HG02884 (cell line): ENCODE data around the gene GLYATL1B.
"Not testable (repeated sequence)": the region's sequence is repeated elsewhere in the genome, so short reads cannot be mapped to it uniquely, and the experiment has no call there.

Experiments used
- ATAC-seq: cut with Tn5 transposase; IDR thresholded peaks from one replicate; pipeline ENCODE4 v1.9.1; 2021; ENCODE audit warnings: mild to moderate bottlenecking, moderate library complexity; ENCODE audit not compliant: unreplicated experiment

Gene GLYATL1B, protein sequence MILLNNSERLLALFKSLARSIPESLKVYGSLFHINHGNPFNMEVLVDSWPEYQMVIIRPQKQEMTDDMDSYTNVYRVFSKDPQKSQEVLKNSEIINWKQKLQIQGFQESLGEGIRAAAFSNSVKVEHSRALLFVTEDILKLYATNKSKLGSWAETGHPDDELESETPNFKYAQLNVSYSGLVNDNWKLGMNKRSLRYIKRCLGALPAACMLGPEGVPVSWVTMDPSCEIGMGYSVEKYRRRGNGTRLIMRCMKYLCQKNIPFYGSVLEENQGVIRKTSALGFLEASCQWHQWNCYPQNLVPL

DNA sequence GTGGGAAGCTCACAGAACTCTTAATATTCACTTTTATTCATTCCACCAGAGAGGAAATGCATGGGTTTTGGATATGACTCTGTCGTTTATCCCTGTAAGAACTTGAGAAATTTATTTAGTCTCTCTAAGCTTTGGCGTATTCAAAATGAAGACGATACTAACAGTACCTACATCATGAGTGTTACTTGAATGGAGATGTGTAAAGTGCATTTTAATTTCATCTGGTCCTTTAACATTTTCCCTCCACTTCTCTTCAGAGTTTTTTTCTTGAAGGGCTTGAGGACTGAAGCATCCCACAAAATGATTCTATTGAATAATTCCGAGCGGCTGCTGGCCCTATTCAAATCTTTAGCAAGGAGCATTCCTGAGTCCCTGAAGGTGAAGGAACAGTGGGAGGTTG is at the start of gene GLYATL1B:
Gene GLYATL1B (plus strand): TSS at position 301 of the 400 bp plus-strand sequence. CDS start 0 bp downstream, at position 301.
- ATAC-seq = not testable (repeated sequence)

DNA sequence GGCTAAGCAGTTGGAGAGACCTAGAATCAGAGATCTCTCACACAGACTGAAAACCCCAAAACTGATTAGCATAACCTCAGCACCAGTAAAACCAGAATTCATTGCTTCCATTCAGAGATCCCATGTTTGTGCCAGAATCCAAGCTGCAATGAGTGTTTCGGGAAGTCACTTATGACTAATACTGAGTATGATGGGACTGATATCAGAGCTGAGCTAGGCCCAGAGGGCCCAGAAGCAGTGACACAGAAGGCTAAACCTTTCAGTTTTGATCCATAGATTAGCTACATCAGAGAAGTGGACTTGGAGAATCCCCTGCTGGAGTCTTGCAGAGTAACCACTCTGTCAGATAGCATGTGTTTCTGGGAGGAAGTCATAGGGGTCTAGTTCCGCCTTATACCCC is 49.6 kb upstream of the GLYATL1B start:
- not testable (repeated sequence) for ATAC-seq

DNA sequence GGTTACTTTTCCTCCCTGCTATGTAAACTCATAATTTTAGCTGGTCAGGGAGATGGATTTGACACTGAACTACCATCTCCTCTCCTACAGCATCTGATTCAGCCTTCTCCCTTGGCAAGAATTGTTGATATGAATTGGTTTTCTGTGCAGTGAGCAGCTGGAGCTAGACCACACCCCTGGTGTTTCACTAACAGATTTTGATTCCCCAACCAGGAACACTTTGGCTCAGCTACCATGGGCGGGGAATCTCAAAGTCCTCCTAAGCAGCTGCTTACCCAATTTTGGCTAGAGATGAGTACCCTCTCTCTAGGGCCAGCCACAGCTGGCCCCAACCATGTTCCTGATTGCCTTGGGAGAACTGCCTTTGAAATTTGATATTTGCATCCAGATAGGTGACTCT is 48.7 kb upstream of the GLYATL1B start:
- ATAC-seq = not testable (repeated sequence)

DNA sequence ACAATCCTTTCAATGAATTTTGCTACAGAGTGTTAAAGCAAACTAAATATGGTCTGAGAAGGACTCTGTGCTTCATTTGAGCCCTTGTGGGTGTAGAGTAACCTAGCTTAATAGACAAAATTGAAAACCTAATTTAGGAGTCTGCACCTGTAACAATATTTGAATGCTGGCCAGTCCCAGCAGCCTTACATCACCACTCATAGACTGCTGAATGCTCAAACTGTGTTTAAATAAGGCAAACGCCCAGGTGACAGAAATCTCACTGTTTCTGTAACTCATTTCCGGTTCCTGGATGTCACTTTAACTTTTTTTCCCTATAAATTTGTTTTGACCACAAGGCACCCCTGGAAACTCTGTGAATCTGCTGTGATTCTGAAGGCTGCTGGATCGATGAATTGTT is 45.5 kb upstream of the GLYATL1B start:
- ATAC-seq = no peak

DNA sequence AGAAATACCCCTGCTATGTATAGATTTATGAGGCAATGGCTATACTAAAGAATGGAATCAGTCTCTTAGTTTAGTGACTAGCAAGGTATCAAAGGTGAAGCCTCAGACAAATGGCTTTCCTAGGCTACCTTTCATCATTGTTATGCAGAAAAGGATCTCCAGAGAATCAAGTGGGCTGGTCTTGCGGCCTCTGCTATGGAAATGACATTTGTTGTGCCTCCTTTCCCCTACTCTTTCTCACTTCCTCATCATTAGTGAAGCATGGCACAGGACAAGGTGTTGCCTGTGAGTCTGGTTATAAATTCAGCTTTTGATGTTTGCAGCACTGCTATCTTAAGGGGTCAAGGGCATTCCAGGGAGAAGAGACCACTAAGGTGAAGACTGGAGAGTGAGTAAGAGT is 34.7 kb upstream of the GLYATL1B start:
- ATAC-seq = peak; percentile 71

DNA sequence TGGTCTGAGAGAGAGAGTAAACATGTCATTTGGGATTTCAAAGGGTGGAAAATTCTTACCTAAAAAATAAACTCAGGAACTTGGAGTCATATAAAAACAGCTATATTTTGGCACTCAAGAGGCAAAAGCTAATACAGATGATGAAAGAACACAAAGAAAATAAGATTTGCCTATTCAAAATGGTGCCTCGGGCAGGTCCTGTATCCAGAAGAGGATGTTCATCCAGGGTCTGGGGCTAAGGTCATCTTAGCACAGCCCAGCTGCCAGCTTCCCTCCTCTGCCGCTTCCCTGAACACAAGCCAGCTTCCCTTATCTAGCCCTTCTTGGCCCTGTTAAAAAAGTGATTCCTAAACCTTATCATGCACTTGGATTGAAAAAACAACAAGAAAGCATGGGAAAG is 33.8 kb upstream of the GLYATL1B start:
- not testable (repeated sequence) for ATAC-seq

DNA sequence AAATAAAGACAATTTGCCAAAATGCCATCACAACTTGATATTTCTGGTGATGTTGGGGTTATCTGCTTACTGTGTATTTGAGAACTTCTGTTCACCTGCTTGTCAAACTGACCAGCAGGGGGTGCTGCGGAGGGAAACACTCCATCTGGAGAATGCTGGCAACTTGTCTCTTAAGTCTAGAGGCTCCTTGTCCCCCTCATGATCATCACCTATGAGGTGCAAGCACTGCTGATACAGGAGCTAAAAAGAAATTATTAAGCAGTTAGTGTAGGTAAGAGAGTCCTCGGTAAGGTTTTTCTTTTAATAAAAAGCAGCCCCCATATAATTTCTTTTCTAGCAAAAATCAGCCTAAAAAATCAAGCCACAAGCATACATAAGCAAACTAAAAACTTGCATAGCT is 32.7 kb upstream of the GLYATL1B start:
- ATAC-seq = no peak

DNA sequence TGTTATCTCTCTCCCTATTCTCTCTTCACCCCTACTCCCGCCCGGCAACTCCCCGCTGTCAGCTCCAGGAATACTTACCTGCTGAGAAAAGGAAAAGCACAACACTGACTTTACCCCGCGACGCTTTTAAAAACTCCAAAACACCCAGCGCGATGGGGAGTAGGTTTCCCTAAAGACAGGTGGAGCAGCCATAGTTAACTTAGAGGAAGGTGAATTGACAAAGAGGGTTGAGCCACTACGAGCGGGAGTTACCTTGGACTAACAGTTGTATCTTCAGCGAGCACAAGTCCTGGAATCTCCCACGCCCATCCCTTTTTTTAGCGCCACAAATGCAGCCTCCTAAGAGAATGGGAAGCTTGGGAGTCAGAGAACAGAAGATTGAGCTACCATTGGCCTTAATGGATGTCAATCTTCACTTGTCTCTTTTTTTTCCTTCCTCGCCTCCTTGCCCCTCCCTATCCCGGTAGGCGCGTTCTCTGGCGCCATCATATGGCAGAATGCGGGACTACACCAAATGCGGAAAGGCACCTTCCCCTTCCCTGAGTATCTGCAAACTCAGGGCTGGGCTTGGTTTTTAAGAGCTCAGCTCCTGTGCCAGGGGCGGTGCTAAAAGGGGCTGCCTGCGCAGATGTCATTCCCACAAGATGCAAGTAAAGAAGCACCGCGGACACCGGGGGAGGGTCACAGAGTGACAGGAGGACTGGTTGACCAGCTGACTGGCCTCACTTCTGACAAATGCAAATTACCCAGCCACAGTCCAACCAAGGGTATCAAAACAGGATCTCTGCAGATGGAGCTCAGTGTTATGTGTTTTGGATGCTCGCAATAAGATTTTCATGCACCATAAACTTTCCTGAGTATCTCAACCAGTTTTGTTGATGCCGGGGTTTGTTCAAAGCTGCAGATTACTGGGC is 27.7 kb upstream of the GLYATL1B start:
- peak; percentile 92 for ATAC-seq

DNA sequence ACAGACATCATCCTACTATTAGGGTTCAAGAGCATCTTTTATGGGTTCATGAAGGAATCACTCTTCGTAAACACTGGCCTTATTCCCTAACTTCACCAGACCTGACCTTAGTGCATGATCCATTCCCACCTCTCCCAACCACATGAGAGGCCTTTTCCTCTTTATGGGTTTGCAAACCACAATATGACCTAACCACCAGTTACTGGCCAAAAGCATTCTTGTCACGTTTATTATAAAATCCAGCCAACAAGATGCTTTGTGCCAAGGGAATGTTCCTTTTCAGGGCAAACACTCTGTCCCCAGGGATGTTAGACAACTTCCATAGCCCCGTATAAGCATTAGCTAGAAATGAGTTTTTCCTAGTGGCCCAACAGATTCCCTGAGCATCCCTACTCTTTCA is 26.0 kb upstream of the GLYATL1B start:
- ATAC-seq = not testable (repeated sequence)

DNA sequence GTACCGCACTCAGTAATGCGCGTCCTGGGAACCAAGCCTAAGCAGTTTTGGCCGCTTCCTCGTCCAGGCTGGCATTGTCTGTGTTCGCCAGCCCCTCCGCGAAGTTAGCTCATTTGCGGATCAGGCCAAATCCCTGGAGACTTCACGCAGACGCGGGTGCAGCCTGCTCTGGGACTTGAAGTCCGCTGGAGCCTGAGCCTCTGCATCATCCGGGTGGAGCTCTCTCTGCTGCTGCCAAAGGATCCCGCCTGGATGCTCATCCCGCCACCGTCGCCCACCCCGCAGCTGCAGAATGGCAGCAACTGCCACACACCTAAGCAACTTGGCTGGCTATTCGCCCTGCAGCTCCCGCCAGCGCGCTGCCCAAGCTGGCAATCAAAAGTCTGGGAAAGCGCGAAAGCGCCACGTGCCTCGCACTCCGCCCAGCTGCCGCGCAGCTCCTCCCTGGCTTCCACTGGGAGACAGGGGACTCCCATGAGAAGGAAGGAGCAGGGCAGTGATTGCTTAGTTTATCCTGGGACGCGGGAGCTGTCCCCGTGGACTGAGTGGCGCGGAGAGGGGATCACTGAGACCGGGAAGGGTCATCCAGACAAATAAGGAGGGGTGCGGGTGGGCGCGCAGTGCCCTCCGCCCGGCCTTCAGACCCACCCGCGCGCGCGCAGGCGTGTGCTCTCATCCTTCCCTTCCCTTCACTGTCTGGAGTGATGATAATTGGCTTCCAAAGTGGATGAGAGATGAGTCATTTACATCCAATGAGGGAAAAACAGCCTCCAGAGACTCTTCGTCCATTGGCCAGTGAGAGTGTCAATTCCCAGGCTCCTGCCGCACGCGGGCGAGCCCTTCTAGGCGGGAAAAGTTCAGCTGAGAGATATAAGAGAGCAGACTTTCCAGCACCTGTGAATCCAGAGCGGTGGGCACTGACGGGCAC is 23.2 kb upstream of the GLYATL1B start:
- ATAC-seq = no peak

DNA sequence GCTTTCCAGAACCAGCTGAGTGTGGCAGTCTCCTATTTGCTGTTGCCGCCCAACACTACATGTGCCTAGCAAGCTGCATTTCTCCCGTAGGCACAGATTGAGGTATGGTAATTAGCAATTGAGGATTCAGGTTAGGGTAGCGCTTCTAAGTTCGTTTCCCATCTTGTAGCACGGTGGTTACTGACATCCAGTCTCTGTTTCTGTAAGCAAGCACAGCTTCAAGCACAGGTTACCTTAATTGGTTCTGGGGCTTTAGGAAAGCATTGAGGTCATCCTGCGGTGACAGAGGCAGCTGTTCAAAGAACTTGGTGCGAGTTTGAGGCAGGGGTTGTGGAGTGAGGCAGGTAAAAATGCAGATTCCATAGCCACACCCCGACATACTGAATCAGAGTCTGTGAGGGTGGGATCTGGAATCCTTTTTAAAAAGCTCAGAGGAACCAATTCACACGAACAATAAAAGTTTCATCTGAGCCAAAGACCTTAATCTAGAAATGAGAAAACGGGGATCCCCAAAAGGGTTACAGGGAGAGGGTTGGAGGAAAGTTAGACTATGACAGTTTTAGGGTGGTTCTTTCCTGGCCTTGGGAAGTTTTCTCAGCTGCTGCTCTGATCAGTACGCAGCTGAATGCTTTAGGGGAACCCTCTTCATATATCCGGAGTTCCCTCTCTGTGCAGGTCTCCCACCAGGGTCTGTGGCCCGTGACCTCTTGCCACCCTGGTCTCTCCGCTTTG is 21.9 kb upstream of the GLYATL1B start:
- ATAC-seq = not testable (repeated sequence)

DNA sequence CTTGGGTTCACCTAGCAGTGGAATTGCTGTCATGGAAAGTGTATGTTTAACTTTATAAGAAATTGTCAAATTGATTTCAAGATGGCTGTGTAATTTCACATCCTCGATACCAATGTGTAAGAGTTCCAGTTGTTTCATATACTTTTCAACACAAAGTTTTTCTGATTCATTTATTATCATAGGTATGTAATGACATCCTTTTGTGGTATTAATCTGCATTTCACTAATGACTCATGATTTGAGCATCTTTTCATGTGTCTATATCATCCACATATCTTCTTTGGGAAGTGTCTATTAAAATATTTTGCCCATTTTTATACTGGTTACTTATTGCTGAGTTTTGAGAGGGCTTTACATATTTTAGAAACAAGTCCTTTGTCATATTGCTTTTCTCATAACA is 17.0 kb upstream of the GLYATL1B start:
- no peak for ATAC-seq

DNA sequence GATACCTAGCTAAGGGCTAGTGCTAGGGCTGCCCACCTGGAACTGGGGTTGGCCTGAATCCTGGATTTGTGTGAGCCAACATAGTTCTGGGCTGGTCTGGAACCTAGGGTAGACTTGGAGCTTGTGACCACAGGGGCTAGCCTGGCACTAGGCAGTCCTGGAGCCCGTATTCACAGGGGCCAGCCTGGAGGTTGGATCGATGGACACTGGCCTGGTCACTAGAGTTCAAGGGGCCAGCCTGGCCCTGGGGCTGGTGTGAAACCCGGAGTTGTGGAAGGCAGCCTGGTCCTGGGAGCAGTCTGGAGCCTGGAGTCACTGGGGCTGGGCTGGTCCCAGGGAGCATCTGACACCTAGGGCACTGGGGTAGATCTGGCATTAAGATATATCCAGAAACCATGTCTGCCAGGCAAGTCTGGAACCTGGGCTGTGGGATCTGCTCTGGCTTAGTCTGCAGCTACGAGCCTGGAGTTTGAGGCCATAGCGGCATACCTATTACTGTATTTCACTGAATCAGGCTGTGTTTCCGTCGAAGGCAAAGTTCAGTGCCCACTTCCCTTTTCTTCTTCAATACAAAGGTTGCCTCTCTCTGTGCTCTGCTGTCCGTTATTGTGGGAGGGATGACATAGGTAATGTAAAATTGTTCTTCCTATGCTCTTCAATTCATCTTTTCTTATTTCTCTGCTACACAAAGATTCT is 9.1 kb upstream of the GLYATL1B start:
- ATAC-seq = peak; percentile 91

DNA sequence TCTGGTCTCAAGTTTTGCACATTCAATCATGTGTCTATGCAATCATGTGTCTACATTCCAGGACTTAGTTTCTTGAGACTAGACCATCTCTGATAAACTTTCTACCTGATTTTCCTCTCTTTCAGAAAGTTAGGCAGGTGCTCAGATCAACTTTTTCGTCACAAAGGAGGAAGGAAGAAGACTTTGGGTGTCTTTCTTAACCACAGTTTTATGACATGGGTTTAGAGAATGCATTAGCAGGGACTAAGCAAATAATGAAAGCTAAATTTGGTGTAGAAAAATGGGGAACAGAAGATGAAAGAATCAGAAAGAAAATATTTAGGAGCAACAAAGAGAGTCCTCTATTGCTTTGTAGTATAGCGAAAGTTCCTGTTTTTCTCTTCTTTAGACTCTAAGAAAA is 7.7 kb upstream of the GLYATL1B start:
- no peak for ATAC-seq

DNA sequence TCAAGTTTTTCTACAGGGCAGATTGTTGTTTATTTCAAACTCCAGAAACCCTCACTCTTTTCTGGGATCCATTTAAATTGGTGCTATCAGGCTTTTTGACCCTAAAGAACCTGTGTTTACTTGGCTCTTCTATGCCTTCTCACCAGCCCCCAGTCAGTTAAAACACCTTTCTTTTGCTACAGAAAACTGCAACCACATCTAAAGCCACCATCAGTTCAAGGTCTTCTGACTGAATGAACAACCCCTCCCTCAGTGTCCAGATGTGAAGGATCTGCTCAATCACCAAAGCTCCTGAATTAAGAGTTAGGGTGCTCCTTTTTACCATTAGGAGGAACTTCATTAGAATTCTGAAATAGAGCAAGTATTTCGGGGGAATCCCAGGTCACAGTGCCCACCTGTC is 7.0 kb upstream of the GLYATL1B start:
- ATAC-seq = no peak

DNA sequence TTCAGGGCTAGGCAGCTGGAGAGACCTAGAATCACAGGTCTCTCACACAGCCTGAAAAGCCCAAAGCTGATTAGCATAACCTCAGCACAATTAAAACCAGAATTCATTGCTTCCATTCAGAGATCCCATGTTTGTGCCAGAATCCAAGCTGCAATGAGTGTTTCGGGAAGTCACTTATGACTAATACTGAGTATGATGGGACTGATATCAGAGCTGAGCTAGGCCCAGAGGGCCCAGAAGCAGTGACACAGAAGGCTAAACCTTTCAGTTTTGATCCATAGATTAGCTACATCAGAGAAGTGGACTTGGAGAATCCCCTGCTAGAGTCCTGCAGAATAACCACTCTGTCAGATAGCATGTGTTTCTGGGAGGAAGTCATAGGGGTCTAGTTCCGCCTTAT is 5.7 kb upstream of the GLYATL1B start:
- ATAC-seq = not testable (repeated sequence)

DNA sequence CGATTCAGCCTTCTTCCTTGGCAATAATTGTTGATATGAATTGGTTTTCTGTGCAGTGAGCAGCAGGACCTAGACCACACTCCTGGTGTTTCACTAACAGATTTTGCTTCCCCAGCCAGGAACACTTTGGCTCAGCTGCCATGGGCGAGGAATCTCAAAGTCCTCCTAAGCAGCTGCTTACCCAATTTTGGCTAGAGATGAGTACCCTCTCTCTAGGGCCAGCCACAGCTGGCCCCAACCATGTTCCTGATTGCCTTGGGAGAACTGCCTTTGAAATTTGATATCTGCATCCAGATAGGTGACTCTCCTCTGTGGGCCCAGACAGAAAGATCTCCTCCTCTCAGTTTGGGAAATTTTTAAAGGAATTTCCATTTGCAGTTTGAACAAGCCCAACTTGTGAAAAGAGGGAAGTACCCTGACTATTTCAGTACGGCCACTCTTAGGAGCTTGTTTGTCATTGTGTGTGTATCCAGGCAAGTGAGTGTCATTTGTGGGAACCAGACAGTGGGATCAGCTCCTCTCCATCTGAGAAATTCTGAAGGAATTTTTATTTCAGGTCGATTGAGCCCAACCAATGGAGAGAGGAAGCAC is 4.6 kb upstream of the GLYATL1B start:
- ATAC-seq = not testable (repeated sequence)

DNA sequence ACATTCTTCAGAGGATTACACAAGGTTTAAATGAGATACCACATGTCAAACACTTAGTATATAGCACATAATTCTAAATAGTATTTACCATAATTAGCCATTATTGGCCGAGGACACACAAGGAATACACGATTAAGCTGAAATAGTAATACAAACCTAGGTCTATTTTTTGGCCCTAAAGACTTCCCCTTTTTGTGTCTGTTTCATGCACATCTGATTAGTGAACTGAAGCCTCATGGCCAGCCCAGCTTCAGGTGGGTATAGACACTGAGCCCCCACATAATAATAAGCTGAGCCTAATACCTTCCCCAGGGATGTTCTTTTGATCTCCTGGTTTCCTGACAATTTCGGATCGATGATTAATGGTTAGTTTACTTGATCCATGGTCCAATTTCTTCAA is 2.1 kb downstream of the GLYATL1B start:
- no peak for ATAC-seq

DNA sequence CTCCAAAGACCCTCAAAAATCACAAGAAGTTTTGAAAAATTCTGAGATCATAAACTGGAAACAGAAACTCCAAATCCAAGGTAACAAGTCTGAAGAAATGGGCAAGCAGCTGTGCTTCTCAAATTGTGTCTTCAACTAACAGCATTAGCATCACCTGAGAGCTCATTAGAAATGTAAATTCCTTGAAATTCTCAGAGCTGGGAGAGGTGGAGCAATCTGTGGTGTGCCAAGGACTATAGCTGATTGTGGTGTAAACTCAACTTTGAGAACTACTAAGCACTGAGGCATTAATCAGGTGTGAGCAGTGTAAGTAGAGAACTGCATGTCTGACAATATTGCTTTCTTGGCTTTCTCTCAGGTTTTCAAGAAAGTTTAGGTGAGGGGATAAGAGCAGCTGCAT is 7.5 kb downstream of the GLYATL1B start:
- not testable (repeated sequence) for ATAC-seq
